GM12878 (cell line): ENCODE measurements around the gene UST. TPM values are rescaled to one million over a fixed set of nuclear protein-coding genes. Genes with fewer than 3 reads are reported as not detected.
A peak's percentile ranks its signal among the peaks of the same experiment; 100 is the strongest.

Experiments used
- ATAC-seq: fragments of 200-7000 bp; cut with Tn5 transposase; 3 replicates; pipeline ENCODE4 v1.9.1; 2020; ENCODE audit warnings: mild to moderate bottlenecking, moderate library complexity
- BruUV-seq: library from RNA; stranded (reverse); fragments of 400-500 nt; replicated peaks from 2 replicates; lab custom pipeline; 2021; lab: Mats Ljungman, UMichigan
- CTCF ChIA-PET: fragments of 300-600 bp; sonication (Branson Sonifier 250); formaldehyde crosslinking; extraction: SDS; loops from one replicate; lab custom pipeline; 2021; ENCODE audit warnings: inconsistent platforms; lab: Yijun Ruan, JAX
- POLR2A ChIA-PET: fragments of 350-600 bp; formaldehyde crosslinking; extraction: SDS; loops from one replicate; lab custom pipeline; 2021; ENCODE audit warnings: inconsistent platforms; lab: Charles Lee
- RAD21 ChIA-PET: fragments of 300-600 bp; sonication (Branson Sonifier 250); formaldehyde crosslinking; loops from one replicate; lab custom pipeline; 2023; ENCODE audit warnings: antibody characterized with exemption; ENCODE audit not compliant: unreplicated experiment; lab: Charles Lee
- SMC1A ChIA-PET: fragments of 300-600 bp; sonication (Branson Sonifier 250); formaldehyde crosslinking; loops from one replicate; lab custom pipeline; 2023; ENCODE audit not compliant: unreplicated experiment, uncharacterized antibody; lab: Charles Lee
- DNase-seq: peaks from one replicate; pipeline ENCODE4 v3.0.0-alpha.2; 2011; ENCODE audit warnings: low read depth, low spot score
- FAIRE-seq: peaks from 3 replicates; lab custom pipeline; 2011; peaks lifted over from hg19 to GRCh38; lab: Jason Lieb, UNC
- H2AFZ ChIP-seq: 2 replicates; pipeline ENCODE4 v1.6.0; 2011; ENCODE audit warnings: low read depth, low read length, control low read depth; ENCODE audit not compliant: control insufficient read depth
- H3K27ac ChIP-seq: 2 replicates; pipeline ENCODE4 v1.5.1; 2011; ENCODE audit warnings: control low read depth; ENCODE audit not compliant: control insufficient read depth, insufficient read depth
- H3K27me3 ChIP-seq, 2 experiments: replicated peaks in 1 of 2; 2 replicates each; pipeline versions ENCODE4 v1.6.0 to v1.6.1; 2011; ENCODE audit warnings: low read length in 1 of 2; ENCODE audit not compliant: control insufficient read depth in 2 of 2, insufficient read depth in 2 of 2
- H3K36me3 ChIP-seq, 2 experiments: 2 replicates each; pipeline ENCODE4 v1.5.1; 2011; ENCODE audit warnings: low read length in 1 of 2; ENCODE audit not compliant: control insufficient read depth in 2 of 2, insufficient read depth in 2 of 2
- H3K4me1 ChIP-seq: 2 replicates; pipeline ENCODE4 v1.6.1; 2011; ENCODE audit warnings: mild to moderate bottlenecking, low read length, moderate library complexity, mixed read lengths; ENCODE audit not compliant: control insufficient read depth, insufficient read depth
- H3K4me2 ChIP-seq: 2 replicates; pipeline ENCODE4 v1.6.0; 2011; ENCODE audit warnings: control low read depth; ENCODE audit not compliant: control insufficient read depth, insufficient read depth
- H3K4me3 ChIP-seq: fragments of 200-600 bp; sonication (generic); 2 replicates; pipeline ENCODE4 v1.5.1; 2016
- H3K79me2 ChIP-seq: 2 replicates; pipeline ENCODE4 v1.6.0; 2011; ENCODE audit warnings: low read length; ENCODE audit not compliant: control insufficient read depth, insufficient read depth
- H3K9ac ChIP-seq: 2 replicates; pipeline ENCODE4 v1.8.0; 2011; ENCODE audit warnings: low read length, control low read depth, mixed read lengths; ENCODE audit not compliant: control insufficient read depth, insufficient read depth
- H3K9me3 ChIP-seq: replicated peaks from 3 replicates; pipeline ENCODE4 v1.5.1; 2011; ENCODE audit warnings: mild to moderate bottlenecking, low read length; ENCODE audit not compliant: control insufficient read depth, insufficient read depth
- H4K20me1 ChIP-seq: 2 replicates; pipeline ENCODE4 v1.6.0; 2011; ENCODE audit not compliant: control insufficient read depth, insufficient read depth
- ATF7 ChIP-seq: fragments of 450-650 bp; IDR thresholded peaks from 2 replicates; pipeline ENCODE4 v1.6.1; 2016; ENCODE audit warnings: low read depth, mild to moderate bottlenecking
- BCLAF1 ChIP-seq: fragments of 450-650 bp; IDR thresholded peaks from 2 replicates; pipeline ENCODE4 v1.6.1; 2017; ENCODE audit warnings: antibody characterized with exemption, mild to moderate bottlenecking, moderate library complexity
- CBFB ChIP-seq: IDR thresholded peaks from 2 replicates; pipeline ENCODE4 v1.6.1; 2016; ENCODE audit warnings: antibody characterized with exemption, low read depth
- FOXM1 ChIP-seq: IDR thresholded peaks from 2 replicates; pipeline ENCODE4 v1.6.1; 2012; ENCODE audit warnings: low read depth, mild to moderate bottlenecking, inconsistent platforms, low read length, moderate library complexity
- IRF5 ChIP-seq: fragments of 450-650 bp; IDR thresholded peaks from 2 replicates; pipeline ENCODE4 v1.6.1; 2017; ENCODE audit warnings: borderline replicate concordance
- KLF5 ChIP-seq: fragments of 450-650 bp; IDR thresholded peaks from 2 replicates; pipeline ENCODE4 v1.6.1; 2014; ENCODE audit warnings: mild to moderate bottlenecking; ENCODE audit not compliant: partially characterized antibody
- NBN ChIP-seq: fragments of 450-650 bp; IDR thresholded peaks from 2 replicates; pipeline ENCODE4 v1.6.1; 2016
- NFYB ChIP-seq: IDR thresholded peaks from 2 replicates; pipeline ENCODE4 v1.6.1; 2011; ENCODE audit warnings: low read depth, mild to moderate bottlenecking, low read length, improper control_type of control experiment, moderate library complexity; ENCODE audit not compliant: insufficient read depth
- NR2C1 ChIP-seq: fragments of 450-650 bp; IDR thresholded peaks from 2 replicates; pipeline ENCODE4 v1.6.1; 2017; ENCODE audit warnings: antibody characterized with exemption, mild to moderate bottlenecking, moderate library complexity
- POLR2AphosphoS2 ChIP-seq: IDR thresholded peaks from 2 replicates; pipeline ENCODE4 v1.6.1; 2011; ENCODE audit warnings: low read depth, mild to moderate bottlenecking, low read length, improper control_type of control experiment, moderate library complexity
- RAD21 ChIP-seq: IDR thresholded peaks from 2 replicates; pipeline ENCODE4 v1.6.1; 2011; ENCODE audit warnings: mild to moderate bottlenecking, low read depth, low read length, moderate library complexity; ENCODE audit not compliant: insufficient read depth
- RCOR1 ChIP-seq: conservative IDR thresholded peaks from 2 replicates; pipeline ENCODE4 v1.6.1; 2012; ENCODE audit warnings: low read depth, low read length, improper control_type of control experiment
- SIN3A ChIP-seq: IDR thresholded peaks from 2 replicates; pipeline ENCODE4 v1.6.1; 2012; ENCODE audit warnings: low read depth, low read length, improper control_type of control experiment
- SREBF2 ChIP-seq: IDR thresholded peaks from 2 replicates; pipeline ENCODE4 v1.6.1; 2012; ENCODE audit warnings: mild to moderate bottlenecking, low read length
- STAT1 ChIP-seq: fragments of 450-650 bp; conservative IDR thresholded peaks from 2 replicates; pipeline ENCODE4 v1.6.1; 2014; ENCODE audit warnings: antibody characterized with exemption, mild to moderate bottlenecking
- TBL1XR1 ChIP-seq: IDR thresholded peaks from 2 replicates; pipeline ENCODE4 v1.6.1; 2012; ENCODE audit warnings: low read depth, low read length, improper control_type of control experiment
- TCF12 ChIP-seq: IDR thresholded peaks from 2 replicates; pipeline ENCODE4 v1.6.1; 2011; ENCODE audit warnings: low read depth, mild to moderate bottlenecking, low read length
- USF1 ChIP-seq: IDR thresholded peaks from 2 replicates; pipeline ENCODE4 v1.6.1; 2011; ENCODE audit warnings: borderline replicate concordance, low read depth, mild to moderate bottlenecking, moderate library complexity, mixed read lengths, low read length; ENCODE audit not compliant: insufficient read depth; ENCODE audit errors: extremely low read length
- WGBS: methylation state at CpG from one replicate; pipeline ENCODE4 v1.1.6; 2016; ENCODE audit warnings: low lambda C conversion rate; ENCODE audit not compliant: insufficient replicate concordance, insufficient coverage; ENCODE audit errors: missing lambda C conversion rate; 5-methylcytosine and 5-hydroxymethylcytosine counted together
- in situ Hi-C: fragments of 300-500 bp; cut with MboI; formaldehyde crosslinking; loops from 9 replicates; pipeline ENCODE4 v1.14.3; 2018; ENCODE audit warnings: mixed read lengths
- intact Hi-C: fragments of 100-400 bp; cut with micrococcal nuclease; formaldehyde crosslinking; loops from one replicate; pipeline ENCODE4 v1.14.2; 2022; ENCODE audit not compliant: unreplicated experiment
- polyA plus RNA-seq, 11 experiments: library from polyadenylated mRNA; depleted of rRNA in 4 of 11; unstranded in 6 of 11; stranded (reverse) in 5 of 11; fragments of >200 nt; fragmentation: Nextera tagmentation in 4 of 11; fragmentation: Illumina TruSeq in 1 of 11; extraction: Ambion mirVana in 4 of 11; extraction: Trizol in 1 of 11; gene quantifications; 1 replicate in 1 of 11; 2 replicates in 10 of 11; pipeline versions ENCODE4 v1.2.1 to v1.2.3, GENCODE V29; 2011 to 2016; ENCODE audit warnings: inconsistent platforms in 2 of 11, missing spikeins in 2 of 11, low read depth in 1 of 11
- total RNA-seq, 4 experiments: library from RNA; depleted of rRNA in 3 of 4; stranded (reverse); fragments of >200 nt in 3 of 4; fragmentation: Illumina TruSeq in 1 of 4; extraction: Trizol in 1 of 4; gene quantifications; 2 replicates each; pipeline versions ENCODE4 v1.2.1 to v1.2.3, GENCODE V29; 2013 to 2021
- TF ChIP-seq, protein P1 (sequence below): IDR thresholded peaks from 2 replicates; pipeline ENCODE4 v1.6.1; 2012; ENCODE audit warnings: low read length, inconsistent platforms

Gene UST
- total and polyA plus RNA-seq, 10 of the 15 experiments (the other 5 are each of a cell fraction or from before 2014, with no cell fraction given), result 0.74 to 43.3 (median 2.2) TPM

GRCh38 chr6:149026530-149026942 is 279.7 kb downstream of the UST start:
- Histone ChIP-seq H3K4me2 (no peak overlapping the region), H3K9me3 (peaks cover 5% of the 10 kb centered on the region; the same call in 2 of the 3 replicates), H3K27ac (no peak overlapping the region), H3K4me3 (no peak overlapping the region), H3K27me3 (no peaks in the 10 kb centered on the region), H3K36me3 (peaks cover 0 to 5% of the 10 kb centered on the region in 2 experiments; a peak in 3 of 4 replicates), H2AFZ (no peak overlapping the region), H3K4me1 (no peaks in the 10 kb centered on the region), H4K20me1 (no peaks in the 10 kb centered on the region), H3K9ac (no peak overlapping the region), H3K79me2 (peaks cover 20% of the 10 kb centered on the region)
- ATAC-seq (peak; percentile 24; the same call in 1 of the 3 replicates), FAIRE-seq (no peak), DNase-seq (no peak)
- ChIA-PET SMC1A (interaction anchor here (0.6 to 26.9 kb wide), 17 partner anchors 8 to 489 kb away, joined by 3 to 1060 read pairs (median 4); no protein-coding TSS in a partner anchor), RAD21 (interaction anchor here (0.7 to 14.4 kb wide), 8 partner anchors 14 to 448 kb away, joined by 3 to 521 read pairs (median 6); no protein-coding TSS in a partner anchor), CTCF (interaction anchor here (0.6 to 12.5 kb wide), 20 partner anchors 8 to 490 kb away, joined by 3 to 228 read pairs (median 4); no protein-coding TSS in a partner anchor), POLR2A (no interaction called here)
- no TSS peak for BruUV-seq
- intact Hi-C loops (loop anchor here (1.0 to 2.0 kb wide), 2 partner anchors 280 to 448 kb away; partner anchors contain the start of gene UST), in situ Hi-C loops (no loop called here)
- 35% methylated on average over 4 of the region's 4 CpGs for WGBS
- TF ChIP-seq NBN (no peak), ATF7 (peak; percentile 71), IRF5 (no peak), POLR2AphosphoS2 (no peak), CBFB (no peak), KLF5 (no peak), RAD21 (peak; percentile 48), USF1 (no peak), RCOR1 (no peak), FOXM1 (no peak), BCLAF1 (no peak), NR2C1 (no peak), NFYB (no peak), SIN3A (no peak), TCF12 (no peak), STAT1 (no peak), SREBF2 (no peak), TBL1XR1 (no peak)
- TF ChIP-seq, protein P1, sequence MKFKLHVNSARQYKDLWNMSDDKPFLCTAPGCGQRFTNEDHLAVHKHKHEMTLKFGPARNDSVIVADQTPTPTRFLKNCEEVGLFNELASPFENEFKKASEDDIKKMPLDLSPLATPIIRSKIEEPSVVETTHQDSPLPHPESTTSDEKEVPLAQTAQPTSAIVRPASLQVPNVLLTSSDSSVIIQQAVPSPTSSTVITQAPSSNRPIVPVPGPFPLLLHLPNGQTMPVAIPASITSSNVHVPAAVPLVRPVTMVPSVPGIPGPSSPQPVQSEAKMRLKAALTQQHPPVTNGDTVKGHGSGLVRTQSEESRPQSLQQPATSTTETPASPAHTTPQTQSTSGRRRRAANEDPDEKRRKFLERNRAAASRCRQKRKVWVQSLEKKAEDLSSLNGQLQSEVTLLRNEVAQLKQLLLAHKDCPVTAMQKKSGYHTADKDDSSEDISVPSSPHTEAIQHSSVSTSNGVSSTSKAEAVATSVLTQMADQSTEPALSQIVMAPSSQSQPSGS, result 0 out of 2 replicates have a peak, but pooled peaks have one; percentile 50
